ENCODE data around the gene WNT9B. TPM values are rescaled to one million over a fixed set of nuclear protein-coding genes. Genes with fewer than 3 reads are reported as not detected.

The WNT9B gene
- total RNA-seq, 1 experiment from 2014 or later = not detected

- no peaks in the 10 kb centered on the region for H3F3A ChIP-seq (ENCODE audit: low read length, unreplicated experiment)
- no peak overlapping the region for H3K4me3 ChIP-seq (ENCODE audit: low read length)
- no peak overlapping the region for H3K27ac ChIP-seq (ENCODE audit: low read length)
- H3K9me3 ChIP-seq (ENCODE audit: low read length) = no peaks in the 10 kb centered on the region
- no peak overlapping the region for H3K4me2 ChIP-seq (ENCODE audit: low read length)
- ATAC-seq (no peak), DNase-seq (no peak)
- TF ChIP-seq CTCF (conservative IDR thresholded peaks at IDR 0.05; ENCODE audit: low read depth, low read length) (no peak), EZH2phosphoT487 (IDR thresholded peaks at IDR 0.05; ENCODE audit: borderline replicate concordance, low read length) (no peak), EZH2 (IDR thresholded peaks at IDR 0.05; ENCODE audit: low read length, unreplicated experiment) (no peak)
- no peak overlapping the region for H2AFZ ChIP-seq (ENCODE audit: low read length)
- no peaks in the 10 kb centered on the region for H3K36me3 ChIP-seq (ENCODE audit: low read depth, low read length)
- H3K79me2 ChIP-seq (ENCODE audit: low read length) = no peaks in the 10 kb centered on the region
- intact Hi-C loops (cut with micrococcal nuclease) = no loop called here
- H4K20me1 ChIP-seq (ENCODE audit: low read length) = no peaks in the 10 kb centered on the region
- POLR2A ChIA-PET (ENCODE audit: unreplicated experiment) = no interaction called here
- BruUV-seq (replicated peaks) = no TSS peak
- H3K27me3 ChIP-seq (ENCODE audit: low read length) = peaks cover 29% of the 10 kb centered on the region
- CTCF ChIA-PET = no interaction called here
- no peak overlapping the region for H3K9ac ChIP-seq (ENCODE audit: low read length)
- no peaks in the 10 kb centered on the region for H3K9me2 ChIP-seq (replicated peaks; ENCODE audit: low read length)
- H3K4me1 ChIP-seq (ENCODE audit: insufficient read depth, low read length) = no peaks in the 10 kb centered on the region
Observed at GRCh38 chr17:46898860-46899259, 47.5 kb downstream of the WNT9B start.

- POLR2A ChIA-PET (ENCODE audit: unreplicated experiment) = no interaction called here
- no peaks in the 10 kb centered on the region for H3K4me1 ChIP-seq (ENCODE audit: insufficient read depth, low read length)
- BruUV-seq (replicated peaks) = no TSS peak
Observed at GRCh38 chr17:46901291-46901690, 49.9 kb downstream of the WNT9B start.

More at GRCh38 chr17:46901291-46901690, 49.9 kb downstream of the WNT9B start:
- Histone ChIP-seq H3F3A (ENCODE audit: low read length, unreplicated experiment) (no peaks in the 10 kb centered on the region), H3K9ac (ENCODE audit: low read length) (no peak overlapping the region), H3K79me2 (ENCODE audit: low read length) (no peaks in the 10 kb centered on the region), H3K27me3 (ENCODE audit: low read length) (0 out of 2 replicates have a peak, but pooled peaks cover 9% of the 10 kb centered on the region), H3K36me3 (ENCODE audit: low read depth, low read length) (no peaks in the 10 kb centered on the region), H3K4me3 (ENCODE audit: low read length) (no peak overlapping the region), H4K20me1 (ENCODE audit: low read length) (no peaks in the 10 kb centered on the region), H2AFZ (ENCODE audit: low read length) (no peak overlapping the region), H3K4me2 (ENCODE audit: low read length) (no peak overlapping the region), H3K27ac (ENCODE audit: low read length) (no peak overlapping the region), H3K9me3 (ENCODE audit: low read length) (no peaks in the 10 kb centered on the region), H3K9me2 (replicated peaks; ENCODE audit: low read length) (no peaks in the 10 kb centered on the region)
- TF ChIP-seq EZH2 (IDR thresholded peaks at IDR 0.05; ENCODE audit: low read length, unreplicated experiment) (no peak), CTCF (conservative IDR thresholded peaks at IDR 0.05; ENCODE audit: low read depth, low read length) (no peak), EZH2phosphoT487 (IDR thresholded peaks at IDR 0.05; ENCODE audit: borderline replicate concordance, low read length) (no peak)
- CTCF ChIA-PET = no interaction called here
- intact Hi-C loops (cut with micrococcal nuclease) = no loop called here
- ATAC-seq (no peak), DNase-seq (no peak)
